HL-60 (cell line): ENCODE results near the gene EIF3J.

Experiments
- GABPA ChIP-seq: IDR thresholded peaks from 2 replicates; pipeline ENCODE4 v1.6.1; 2012; ENCODE audit warnings: low read depth
- POLR2AphosphoS5 ChIP-seq: IDR thresholded peaks from 2 replicates; pipeline ENCODE4 v1.6.1; 2012; ENCODE audit warnings: low read depth
- SPI1 ChIP-seq: IDR thresholded peaks from 2 replicates; pipeline ENCODE4 v1.6.1; 2012; ENCODE audit warnings: low read depth, mild to moderate bottlenecking, borderline replicate concordance
- TF ChIP-seq, protein P1 (sequence below): IDR thresholded peaks from one replicate; pipeline ENCODE4 v1.5.1; 2011; ENCODE audit warnings: low read length, control low read depth, inconsistent platforms; ENCODE audit not compliant: insufficient read depth
- TF ChIP-seq, protein P2 (sequence below): IDR thresholded peaks from 2 replicates; pipeline ENCODE4 v1.6.1; 2012; ENCODE audit warnings: low read depth; ENCODE audit not compliant: insufficient replicate concordance

DNA sequence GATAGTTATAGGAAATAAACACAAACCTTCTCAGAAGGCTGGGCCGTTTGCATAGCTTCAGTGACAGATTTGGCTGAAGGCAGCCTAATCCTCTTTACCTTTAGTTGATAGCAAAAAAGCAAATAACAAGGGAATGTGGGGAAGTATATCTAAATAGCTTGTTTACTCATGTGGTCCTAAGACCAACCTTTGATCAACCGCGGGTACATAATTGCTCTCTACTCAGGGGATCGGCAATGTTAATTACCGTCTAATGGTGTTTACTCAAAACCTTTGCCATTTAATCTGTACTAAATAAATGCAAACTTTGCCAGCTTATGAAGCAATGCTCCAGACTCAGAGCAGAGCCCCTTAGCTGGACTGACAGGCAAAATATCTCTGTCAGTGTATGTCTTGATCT is 51.6 kb downstream of the EIF3J start:
- TF ChIP-seq, protein P1, sequence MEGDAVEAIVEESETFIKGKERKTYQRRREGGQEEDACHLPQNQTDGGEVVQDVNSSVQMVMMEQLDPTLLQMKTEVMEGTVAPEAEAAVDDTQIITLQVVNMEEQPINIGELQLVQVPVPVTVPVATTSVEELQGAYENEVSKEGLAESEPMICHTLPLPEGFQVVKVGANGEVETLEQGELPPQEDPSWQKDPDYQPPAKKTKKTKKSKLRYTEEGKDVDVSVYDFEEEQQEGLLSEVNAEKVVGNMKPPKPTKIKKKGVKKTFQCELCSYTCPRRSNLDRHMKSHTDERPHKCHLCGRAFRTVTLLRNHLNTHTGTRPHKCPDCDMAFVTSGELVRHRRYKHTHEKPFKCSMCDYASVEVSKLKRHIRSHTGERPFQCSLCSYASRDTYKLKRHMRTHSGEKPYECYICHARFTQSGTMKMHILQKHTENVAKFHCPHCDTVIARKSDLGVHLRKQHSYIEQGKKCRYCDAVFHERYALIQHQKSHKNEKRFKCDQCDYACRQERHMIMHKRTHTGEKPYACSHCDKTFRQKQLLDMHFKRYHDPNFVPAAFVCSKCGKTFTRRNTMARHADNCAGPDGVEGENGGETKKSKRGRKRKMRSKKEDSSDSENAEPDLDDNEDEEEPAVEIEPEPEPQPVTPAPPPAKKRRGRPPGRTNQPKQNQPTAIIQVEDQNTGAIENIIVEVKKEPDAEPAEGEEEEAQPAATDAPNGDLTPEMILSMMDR, result no peak
- TF ChIP-seq SPI1 (no peak), POLR2AphosphoS5 (no peak), GABPA (no peak)
- TF ChIP-seq, protein P2, sequence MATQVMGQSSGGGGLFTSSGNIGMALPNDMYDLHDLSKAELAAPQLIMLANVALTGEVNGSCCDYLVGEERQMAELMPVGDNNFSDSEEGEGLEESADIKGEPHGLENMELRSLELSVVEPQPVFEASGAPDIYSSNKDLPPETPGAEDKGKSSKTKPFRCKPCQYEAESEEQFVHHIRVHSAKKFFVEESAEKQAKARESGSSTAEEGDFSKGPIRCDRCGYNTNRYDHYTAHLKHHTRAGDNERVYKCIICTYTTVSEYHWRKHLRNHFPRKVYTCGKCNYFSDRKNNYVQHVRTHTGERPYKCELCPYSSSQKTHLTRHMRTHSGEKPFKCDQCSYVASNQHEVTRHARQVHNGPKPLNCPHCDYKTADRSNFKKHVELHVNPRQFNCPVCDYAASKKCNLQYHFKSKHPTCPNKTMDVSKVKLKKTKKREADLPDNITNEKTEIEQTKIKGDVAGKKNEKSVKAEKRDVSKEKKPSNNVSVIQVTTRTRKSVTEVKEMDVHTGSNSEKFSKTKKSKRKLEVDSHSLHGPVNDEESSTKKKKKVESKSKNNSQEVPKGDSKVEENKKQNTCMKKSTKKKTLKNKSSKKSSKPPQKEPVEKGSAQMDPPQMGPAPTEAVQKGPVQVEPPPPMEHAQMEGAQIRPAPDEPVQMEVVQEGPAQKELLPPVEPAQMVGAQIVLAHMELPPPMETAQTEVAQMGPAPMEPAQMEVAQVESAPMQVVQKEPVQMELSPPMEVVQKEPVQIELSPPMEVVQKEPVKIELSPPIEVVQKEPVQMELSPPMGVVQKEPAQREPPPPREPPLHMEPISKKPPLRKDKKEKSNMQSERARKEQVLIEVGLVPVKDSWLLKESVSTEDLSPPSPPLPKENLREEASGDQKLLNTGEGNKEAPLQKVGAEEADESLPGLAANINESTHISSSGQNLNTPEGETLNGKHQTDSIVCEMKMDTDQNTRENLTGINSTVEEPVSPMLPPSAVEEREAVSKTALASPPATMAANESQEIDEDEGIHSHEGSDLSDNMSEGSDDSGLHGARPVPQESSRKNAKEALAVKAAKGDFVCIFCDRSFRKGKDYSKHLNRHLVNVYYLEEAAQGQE, result no peak
